Neural progenitor cell (in vitro differentiated cells): ENCODE data around the gene APAF1.

Experiments
- CTCF ChIP-seq: fragments of 200-600 bp; sonication (generic); IDR thresholded peaks from 2 replicates; pipeline ENCODE4 v1.5.1; 2017; ENCODE audit warnings: antibody characterized with exemption, mild to moderate bottlenecking
- EZH2 ChIP-seq: fragments of 200-600 bp; sonication (generic); IDR thresholded peaks from 2 replicates; pipeline ENCODE4 v1.6.1; 2017; ENCODE audit warnings: antibody characterized with exemption, mild to moderate bottlenecking, moderate library complexity
- EZH2phosphoT487 ChIP-seq: fragments of 200-600 bp; sonication (generic); IDR thresholded peaks from 2 replicates; pipeline ENCODE4 v1.6.1; 2017; ENCODE audit warnings: antibody characterized with exemption

- TF ChIP-seq CTCF (no peak), EZH2 (no peak), EZH2phosphoT487 (no peak)
Observed at GRCh38 chr12:98696036-98696646, 51.1 kb downstream of the APAF1 start.
